ENCODE data around the gene CGREF1. TPM values are rescaled to one million over a fixed set of nuclear protein-coding genes. Genes with fewer than 3 reads are reported as not detected.

CGREF1 gene
- total and polyA plus RNA-seq, 2 donors (not counting 3 experiments of a cell fraction or from before 2014, with no cell fraction given): 2.9 to 5.8 TPM

DNA sequence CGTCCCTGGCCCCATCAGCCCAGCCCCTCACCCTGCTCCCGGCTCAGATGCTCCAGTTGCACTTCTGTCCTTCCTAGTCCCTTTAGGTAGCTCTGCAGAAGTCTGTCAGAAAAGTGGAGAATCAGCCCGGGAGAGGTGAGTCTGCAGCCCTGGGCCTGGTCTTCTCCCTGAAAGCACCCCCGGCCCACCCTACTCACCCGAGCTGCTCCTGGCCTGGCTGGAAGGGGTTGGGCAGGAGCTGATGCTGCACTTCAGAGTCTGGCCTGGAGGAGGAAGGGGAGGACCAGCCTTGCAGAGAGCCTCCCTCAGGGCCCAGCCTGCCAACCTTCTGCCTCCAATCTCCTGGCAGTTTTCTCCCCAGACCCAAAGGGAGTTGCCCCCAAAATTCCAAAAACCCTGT lies 16.6 kb downstream of the CGREF1 start:
- CTCF ChIA-PET: interaction anchor here (0.7 to 8.2 kb wide), 7 partner anchors 14 to 201 kb away, joined by 3 to 152 read pairs (median 5); partner anchors contain the start of gene ABHD1
- dilution Hi-C loops (cut with MboI; ENCODE audit: extremely low pct_ligation_motif_present, low sequenced_read_pairs): no loop called here

More for the DNA sequence above, 16.6 kb downstream of the CGREF1 start:
- BruUV-seq (replicated peaks): no TSS peak
- no peak overlapping the region for H3K4me3 ChIP-seq (replicated peaks in 1 of 3; ENCODE audit: insufficient read depth in 1 of 3, low read depth in 1 of 3, low read length in 3 of 3)
- no peak for DNase-seq (ENCODE audit: low read depth, low spot score)
- no peaks in the 10 kb centered on the region for H4K20me1 ChIP-seq (replicated peaks; ENCODE audit: control insufficient read depth, extremely low read depth, insufficient read depth, low read length)
- POLR2A ChIA-PET: no interaction called here
- H3K9me1 ChIP-seq (replicated peaks; ENCODE audit: control insufficient read depth, extremely low read depth, insufficient read depth, low read length): no peaks in the 10 kb centered on the region
- H3K9ac ChIP-seq (replicated peaks; ENCODE audit: extremely low read depth, insufficient read depth, low read length): no peak overlapping the region
- no peaks in the 10 kb centered on the region for H3K27me3 ChIP-seq (ENCODE audit: control insufficient read depth in 2 of 2, insufficient read depth in 2 of 2, low read length in 2 of 2)
- no peak for TF ChIP-seq GATA2 (IDR thresholded peaks at IDR 0.05; ENCODE audit: insufficient read depth, insufficient read length, low read depth, low read length)
- TF ChIP-seq, protein P1, sequence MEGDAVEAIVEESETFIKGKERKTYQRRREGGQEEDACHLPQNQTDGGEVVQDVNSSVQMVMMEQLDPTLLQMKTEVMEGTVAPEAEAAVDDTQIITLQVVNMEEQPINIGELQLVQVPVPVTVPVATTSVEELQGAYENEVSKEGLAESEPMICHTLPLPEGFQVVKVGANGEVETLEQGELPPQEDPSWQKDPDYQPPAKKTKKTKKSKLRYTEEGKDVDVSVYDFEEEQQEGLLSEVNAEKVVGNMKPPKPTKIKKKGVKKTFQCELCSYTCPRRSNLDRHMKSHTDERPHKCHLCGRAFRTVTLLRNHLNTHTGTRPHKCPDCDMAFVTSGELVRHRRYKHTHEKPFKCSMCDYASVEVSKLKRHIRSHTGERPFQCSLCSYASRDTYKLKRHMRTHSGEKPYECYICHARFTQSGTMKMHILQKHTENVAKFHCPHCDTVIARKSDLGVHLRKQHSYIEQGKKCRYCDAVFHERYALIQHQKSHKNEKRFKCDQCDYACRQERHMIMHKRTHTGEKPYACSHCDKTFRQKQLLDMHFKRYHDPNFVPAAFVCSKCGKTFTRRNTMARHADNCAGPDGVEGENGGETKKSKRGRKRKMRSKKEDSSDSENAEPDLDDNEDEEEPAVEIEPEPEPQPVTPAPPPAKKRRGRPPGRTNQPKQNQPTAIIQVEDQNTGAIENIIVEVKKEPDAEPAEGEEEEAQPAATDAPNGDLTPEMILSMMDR (IDR thresholded peaks at IDR 0.05; ENCODE audit: extremely low read depth in 1 of 2, insufficient read depth in 1 of 2, low read depth in 1 of 2, low read length in 2 of 2): no peak
- TF ChIP-seq, protein P2, sequence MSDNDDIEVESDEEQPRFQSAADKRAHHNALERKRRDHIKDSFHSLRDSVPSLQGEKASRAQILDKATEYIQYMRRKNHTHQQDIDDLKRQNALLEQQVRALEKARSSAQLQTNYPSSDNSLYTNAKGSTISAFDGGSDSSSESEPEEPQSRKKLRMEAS (IDR thresholded peaks at IDR 0.05; ENCODE audit: insufficient read depth, insufficient read length): no peak
- TF ChIP-seq MYC (IDR thresholded peaks at IDR 0.05; ENCODE audit: low read depth, low read length): no peak
- TF ChIP-seq POLR2A (IDR thresholded peaks at IDR 0.05; ENCODE audit: low read depth, low read length): no peak
- TF ChIP-seq EZH2 (IDR thresholded peaks at IDR 0.05; ENCODE audit: borderline replicate concordance, low read depth, low read length, severe bottlenecking): no peak
- no peak for TF ChIP-seq POLR2AphosphoS5 (IDR thresholded peaks at IDR 0.05; ENCODE audit: insufficient read depth, low read depth, low read length)
- TF ChIP-seq FOS (IDR thresholded peaks at IDR 0.05; ENCODE audit: borderline replicate concordance, insufficient read depth, low read length): no peak
- TF ChIP-seq JUN (IDR thresholded peaks at IDR 0.05; ENCODE audit: borderline replicate concordance, insufficient read depth, insufficient read length, low read depth): no peak
- no peak overlapping the region for H3K27ac ChIP-seq (ENCODE audit: insufficient read depth, low read depth, low read length)
- H3K9me3 ChIP-seq (replicated peaks; ENCODE audit: control insufficient read depth, insufficient read depth, low read length): no peaks in the 10 kb centered on the region
- H3K36me3 ChIP-seq (ENCODE audit: control insufficient read depth in 2 of 2, extremely low read depth in 1 of 2, insufficient read depth in 2 of 2, low read length in 2 of 2): no peaks in the 10 kb centered on the region
- H3K79me2 ChIP-seq (ENCODE audit: control insufficient read depth, insufficient read depth, low read length): no peaks in the 10 kb centered on the region
- H3K4me2 ChIP-seq (ENCODE audit: insufficient read depth, low read length): no peak overlapping the region
- no peaks in the 10 kb centered on the region for H3K4me1 ChIP-seq (ENCODE audit: control insufficient read depth, extremely low read depth, insufficient read depth, low read length)
- intact Hi-C loops (cut with micrococcal nuclease): no loop called here
- H2AFZ ChIP-seq (ENCODE audit: low read depth, low read length): no peak overlapping the region
- FAIRE-seq: no peak

All from endothelial cell of umbilical vein (primary cell).